Activated T-cell treated with anti-CD3 and anti-CD28 coated beads, Interleukin-2, amount 50 U/mL, for 72 hours (primary cell): ENCODE results near the gene ERG28. TPM values are rescaled to one million over a fixed set of nuclear protein-coding genes. Genes with fewer than 3 reads are reported as not detected.

Experiments
- ATAC-seq, 2 donors: fragments of 150-1000 bp; cut with Tn5 transposase; replicated peaks in 1 of 2; 2 replicates each; pipeline ENCODE4 v1.10.0; 2021; ENCODE audit warnings: moderate library complexity in 2 of 2, mild to moderate bottlenecking in 1 of 2
- DNase-seq, 2 donors: peaks; one replicate each; pipeline ENCODE4 v3.0.0; 2021 to 2022; ENCODE audit warnings: mixed read lengths in 1 of 2
- H3K27ac Mint-ChIP-seq: one replicate; pipeline ENCODE4 v1.8.0; 2022; ENCODE audit warnings: mild to moderate bottlenecking, moderate library complexity, mixed read lengths
- H3K27me3 Mint-ChIP-seq: one replicate; pipeline ENCODE4 v1.8.0; 2022; ENCODE audit warnings: low read depth, mixed read lengths
- H3K36me3 Mint-ChIP-seq, 2 donors: one replicate each; pipeline ENCODE4 v1.8.0; 2022; ENCODE audit warnings: mixed read lengths in 2 of 2, mild to moderate bottlenecking in 1 of 2; ENCODE audit not compliant: insufficient read depth in 2 of 2
- H3K4me1 Mint-ChIP-seq: one replicate; pipeline ENCODE4 v1.8.0; 2022; ENCODE audit warnings: low read depth, mixed read lengths
- H3K4me3 Mint-ChIP-seq, 2 donors: one replicate each; pipeline ENCODE4 v1.8.0; 2022; ENCODE audit warnings: mild to moderate bottlenecking in 2 of 2, mixed read lengths in 2 of 2, moderate library complexity in 2 of 2
- H3K9me3 Mint-ChIP-seq, 2 donors: one replicate each; pipeline ENCODE4 v1.8.0; 2022; ENCODE audit warnings: mixed read lengths in 2 of 2
- total RNA-seq, 2 donors: library from RNA; stranded (reverse); gene quantifications; one replicate each; pipeline ENCODE4 v1.2.3, GENCODE V29; 2022

The ERG28 gene
- total RNA-seq, 2 donors from 2014 or later, result 14.5 to 15.5 TPM

DNA sequence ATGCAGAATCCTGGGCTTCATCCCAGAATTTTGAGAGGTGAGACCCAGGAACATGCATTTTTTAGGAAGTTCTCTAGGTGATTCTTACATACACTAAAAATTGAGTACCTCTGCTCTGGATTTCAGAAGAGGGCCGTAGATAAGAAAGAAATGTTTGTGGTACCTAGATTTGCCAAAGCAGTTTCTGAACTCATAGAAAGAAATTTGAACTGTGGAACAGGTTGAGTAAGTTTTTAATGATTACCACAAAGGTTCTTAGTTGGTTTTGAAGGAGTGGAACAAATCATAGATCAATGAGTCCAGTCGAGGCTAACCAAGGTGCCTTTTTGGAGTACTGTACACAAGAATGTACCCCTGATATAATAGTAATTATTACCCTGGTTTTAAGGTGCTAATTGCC, 25.2 kb upstream of the ERG28 start:
- H3K27me3 Mint-ChIP-seq, result no peaks in the 10 kb centered on the region
- peaks cover 3 to 6% of the 10 kb centered on the region in 2 donors for H3K36me3 Mint-ChIP-seq
- no peaks in the 10 kb centered on the region for H3K9me3 Mint-ChIP-seq
- ATAC-seq, result no peak
- DNase-seq, result no peak
- no peak overlapping the region for H3K4me3 Mint-ChIP-seq
- no peak overlapping the region for H3K27ac Mint-ChIP-seq
- H3K4me1 Mint-ChIP-seq, result peaks cover 13% of the 10 kb centered on the region

DNA sequence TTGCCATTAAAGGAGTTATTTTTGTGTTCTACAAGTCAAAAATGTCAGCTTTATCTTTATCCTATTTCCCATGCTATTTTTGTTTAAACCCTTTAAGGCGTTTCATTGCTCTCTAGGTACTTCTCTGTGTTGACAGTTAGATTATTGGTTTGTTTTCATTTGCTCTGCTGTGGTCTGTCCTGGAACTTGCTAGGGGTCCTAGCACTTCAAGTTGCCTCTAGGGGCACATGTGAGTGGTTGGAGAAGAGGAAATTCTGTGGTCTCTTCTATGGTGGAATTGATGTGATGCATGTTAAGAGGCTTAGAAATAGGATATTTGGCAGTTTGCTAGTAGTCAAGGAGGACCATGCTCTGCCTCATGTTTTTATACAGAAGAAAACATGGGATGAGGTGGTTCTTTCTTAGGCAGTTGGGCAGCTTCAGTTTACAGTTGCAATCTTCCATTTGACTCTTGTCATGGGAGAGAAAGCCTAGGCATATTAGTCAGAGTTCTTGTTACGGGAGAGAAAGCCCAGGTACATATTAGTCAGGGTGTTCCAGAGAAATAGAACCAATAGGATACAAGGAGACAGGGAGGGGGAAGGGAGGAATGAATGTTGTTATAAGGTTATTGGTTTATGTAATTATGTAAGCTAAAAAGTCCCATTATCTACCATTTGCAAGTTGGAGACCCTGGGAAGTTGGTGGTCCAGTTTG, 14.7 kb upstream of the ERG28 start:
- Mint-ChIP-seq H3K36me3 (peaks cover 2 to 16% of the 10 kb centered on the region in 2 donors), H3K4me3 (no peak overlapping the region), H3K9me3 (peaks cover 2% of the 10 kb centered on the region in 2 donors), H3K27me3 (no peaks in the 10 kb centered on the region), H3K27ac (no peak overlapping the region), H3K4me1 (peaks cover 24% of the 10 kb centered on the region)
- DNase-seq (no peak), ATAC-seq (no peak)

DNA sequence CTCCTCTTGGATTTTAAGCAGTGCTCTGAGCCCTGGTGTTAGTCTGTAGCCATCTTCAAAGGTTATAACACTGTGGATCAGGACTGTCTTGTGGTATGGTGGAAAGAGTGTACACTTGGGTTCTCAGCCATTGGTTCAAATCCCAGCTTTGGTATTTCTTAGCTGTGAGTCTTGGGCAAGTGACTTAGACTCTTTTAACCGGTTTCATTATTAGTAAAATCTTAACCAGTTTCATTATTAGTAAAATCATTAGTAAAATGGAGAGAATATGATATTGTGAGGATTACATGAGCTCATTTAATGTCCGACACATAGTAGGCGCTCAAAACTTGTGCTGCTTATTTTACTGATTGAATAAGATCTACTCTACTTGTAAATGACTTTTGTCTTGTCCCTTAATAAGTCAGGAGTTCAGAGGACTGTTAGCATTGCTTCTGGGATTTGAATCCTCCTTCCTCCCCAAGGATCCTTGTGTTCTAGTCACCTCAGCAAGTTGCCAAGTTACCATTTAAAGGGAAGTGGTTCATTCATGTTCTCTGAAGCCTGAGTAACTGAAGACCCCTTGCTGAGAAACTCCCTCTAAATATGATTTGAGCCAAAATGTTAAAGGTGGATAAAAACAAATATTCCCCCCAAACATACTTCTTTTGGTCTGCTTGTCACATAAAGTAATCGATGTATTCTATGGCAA, 12.8 kb upstream of the ERG28 start:
- Mint-ChIP-seq H3K27me3 (no peaks in the 10 kb centered on the region), H3K36me3 (peaks cover 2 to 26% of the 10 kb centered on the region in 2 donors), H3K4me3 (peak overlapping the region; percentile 1 to 53), H3K9me3 (peaks cover 2% of the 10 kb centered on the region in 2 donors), H3K27ac (peak overlapping the region; percentile 69), H3K4me1 (peaks cover 24% of the 10 kb centered on the region)
- DNase-seq (no peak), ATAC-seq (peak; percentile 92)

DNA sequence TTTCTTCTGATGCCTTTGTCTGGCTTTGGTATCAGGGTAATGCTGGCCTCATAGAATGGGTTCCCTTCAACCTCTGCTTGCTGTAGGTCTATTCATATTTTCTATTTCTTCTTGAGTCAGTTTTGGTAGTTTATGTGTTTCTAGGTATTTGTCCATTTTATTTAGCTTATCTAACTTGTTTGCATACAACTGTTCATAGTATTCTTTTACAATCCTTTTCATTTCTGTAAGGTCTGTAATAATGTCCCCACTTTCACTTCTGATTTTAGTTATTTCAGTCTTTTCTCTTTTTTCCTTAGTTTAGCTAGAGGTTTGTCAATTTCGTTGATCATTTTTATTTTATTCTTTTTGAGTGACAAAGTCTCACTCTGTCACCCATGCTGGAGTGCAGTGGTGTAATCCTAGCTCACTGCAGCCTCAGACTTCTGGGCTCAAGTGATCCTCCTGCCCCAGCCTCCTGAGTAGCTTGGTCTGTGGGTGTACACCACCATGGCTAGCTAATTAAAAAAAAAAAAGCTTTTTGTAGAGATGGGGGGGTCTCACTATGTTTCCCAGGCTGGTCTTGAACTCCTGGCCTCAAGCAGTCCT, 12.0 kb upstream of the ERG28 start:
- Mint-ChIP-seq H3K27me3 (no peaks in the 10 kb centered on the region), H3K4me3 (peak overlapping the region in 1 of 2 donors; percentile 12), H3K36me3 (peaks cover 2 to 25% of the 10 kb centered on the region in 2 donors), H3K27ac (no peak overlapping the region), H3K4me1 (peaks cover 24% of the 10 kb centered on the region), H3K9me3 (peaks cover 2% of the 10 kb centered on the region in 2 donors)
- ATAC-seq, result peak in 1 of 2 donors; percentile 51
- no peak for DNase-seq

DNA sequence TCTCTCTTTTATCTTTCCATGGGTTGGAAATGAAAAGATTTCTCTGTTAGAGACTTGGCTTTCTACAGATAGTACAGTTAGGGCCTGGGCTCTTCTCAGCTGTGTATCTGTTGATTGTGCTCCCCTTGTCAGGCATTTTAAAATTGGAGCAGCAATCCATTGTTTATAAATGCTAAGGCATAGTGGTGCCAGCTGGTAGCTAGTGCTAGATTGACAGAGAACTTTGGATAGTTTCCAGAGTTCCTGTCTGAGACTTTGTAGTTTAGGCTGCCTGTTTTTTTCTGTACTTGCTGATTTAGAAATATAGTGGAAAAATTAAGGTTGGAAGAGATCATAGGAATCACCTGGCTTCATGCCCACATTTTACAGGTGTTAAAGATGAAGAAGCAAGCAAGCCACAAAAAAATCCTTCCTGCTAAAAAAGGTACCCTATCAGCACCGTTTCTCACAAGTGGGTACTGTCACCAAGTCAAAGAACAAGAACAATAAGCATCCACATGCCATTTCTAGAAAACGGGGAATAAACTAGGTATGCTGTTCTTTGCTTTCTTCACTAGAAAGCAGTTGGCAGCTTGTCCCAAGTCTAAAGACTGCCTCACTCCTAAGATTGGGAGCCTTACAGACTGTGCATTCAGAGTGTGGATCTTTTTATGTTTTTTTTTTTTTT, 6.6 kb upstream of the ERG28 start:
- Mint-ChIP-seq H3K36me3 (peaks cover 0 to 18% of the 10 kb centered on the region in 2 donors), H3K4me3 (no peak overlapping the region), H3K9me3 (no peaks in the 10 kb centered on the region), H3K27me3 (no peaks in the 10 kb centered on the region), H3K27ac (no peak overlapping the region), H3K4me1 (peaks cover 12% of the 10 kb centered on the region)
- DNase-seq (no peak), ATAC-seq (no peak)

DNA sequence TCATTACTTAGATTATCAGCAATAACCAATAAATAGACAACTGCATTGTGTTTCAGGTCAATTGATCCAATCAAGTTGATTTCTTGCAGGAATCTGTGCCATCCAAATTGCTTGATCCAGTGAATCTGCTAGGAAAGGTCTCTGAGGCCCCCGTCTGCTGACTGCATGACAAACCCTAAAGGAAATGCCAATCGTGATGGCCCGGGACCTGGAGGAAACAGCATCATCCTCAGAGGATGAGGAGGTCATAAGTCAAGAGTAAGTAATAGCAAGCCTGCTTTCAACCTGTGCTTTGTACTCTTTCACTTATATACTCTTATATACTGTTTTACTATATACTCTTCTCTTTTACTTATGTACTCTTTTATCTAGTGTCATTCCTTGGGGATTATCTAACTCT, 2.3 kb upstream of the ERG28 start:
- H3K9me3 Mint-ChIP-seq, result no peaks in the 10 kb centered on the region
- H3K4me3 Mint-ChIP-seq, result peak overlapping the region in 1 of 2 donors; percentile 56
- no peaks in the 10 kb centered on the region for H3K27me3 Mint-ChIP-seq
- H3K36me3 Mint-ChIP-seq, result no peaks in the 10 kb centered on the region
- DNase-seq (no peak), ATAC-seq (no peak)
- H3K4me1 Mint-ChIP-seq, result peaks cover 20% of the 10 kb centered on the region
- H3K27ac Mint-ChIP-seq, result no peak overlapping the region

DNA sequence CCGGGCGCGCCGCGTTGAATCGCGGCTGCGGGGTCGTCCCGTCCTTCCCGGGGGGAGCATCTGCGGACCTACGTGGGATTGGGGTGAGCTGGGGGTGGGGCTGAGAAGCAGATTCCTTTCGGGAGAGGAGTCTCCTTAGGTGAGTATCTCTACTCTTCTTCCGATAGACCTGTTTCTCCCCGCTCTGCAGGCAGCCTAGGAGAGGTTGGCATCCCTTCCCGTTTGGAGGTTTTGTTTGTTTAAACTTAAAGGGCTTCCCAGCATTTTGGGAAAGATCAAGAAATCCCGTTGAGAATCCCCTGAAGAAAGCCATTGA, 781 bp upstream of the ERG28 start:
- H3K27ac Mint-ChIP-seq, result peak overlapping the region; percentile 98
- no peaks in the 10 kb centered on the region for H3K36me3 Mint-ChIP-seq

DNA sequence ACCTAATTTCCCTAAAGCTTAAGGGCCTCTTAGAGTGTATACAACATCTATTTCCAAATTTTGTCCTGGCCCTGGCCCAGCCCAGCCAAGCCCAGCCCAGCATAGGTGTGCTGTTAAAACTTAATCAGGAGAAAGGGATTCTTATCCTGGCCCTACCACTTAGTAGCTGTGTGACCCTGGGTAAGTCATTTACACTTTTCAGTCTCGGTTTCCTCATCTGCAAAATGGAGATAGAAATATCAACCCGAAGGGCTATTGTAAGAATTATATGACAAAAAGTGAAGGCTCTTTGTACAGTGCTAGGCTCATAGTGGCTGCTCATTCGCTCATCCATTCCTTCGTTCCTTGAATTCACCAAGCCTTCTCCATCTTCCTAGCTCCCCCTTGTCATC, 442 bp downstream of the ERG28 start:
- H3K27me3 Mint-ChIP-seq, result no peaks in the 10 kb centered on the region
- DNase-seq, result no peak
- H3K4me1 Mint-ChIP-seq, result peaks cover 20% of the 10 kb centered on the region
- peak overlapping the region; percentile 98 for H3K27ac Mint-ChIP-seq
- H3K36me3 Mint-ChIP-seq, result no peaks in the 10 kb centered on the region
- no peaks in the 10 kb centered on the region for H3K9me3 Mint-ChIP-seq
- ATAC-seq, result no peak
- H3K4me3 Mint-ChIP-seq, result peak overlapping the region; percentile 96 to 100

More for the DNA sequence above, 781 bp upstream of the ERG28 start:
- Mint-ChIP-seq H3K4me1 (peaks cover 20% of the 10 kb centered on the region), H3K27me3 (no peaks in the 10 kb centered on the region), H3K4me3 (peak overlapping the region; percentile 96 to 100), H3K9me3 (no peaks in the 10 kb centered on the region)
- DNase-seq (no peak), ATAC-seq (no peak)

DNA sequence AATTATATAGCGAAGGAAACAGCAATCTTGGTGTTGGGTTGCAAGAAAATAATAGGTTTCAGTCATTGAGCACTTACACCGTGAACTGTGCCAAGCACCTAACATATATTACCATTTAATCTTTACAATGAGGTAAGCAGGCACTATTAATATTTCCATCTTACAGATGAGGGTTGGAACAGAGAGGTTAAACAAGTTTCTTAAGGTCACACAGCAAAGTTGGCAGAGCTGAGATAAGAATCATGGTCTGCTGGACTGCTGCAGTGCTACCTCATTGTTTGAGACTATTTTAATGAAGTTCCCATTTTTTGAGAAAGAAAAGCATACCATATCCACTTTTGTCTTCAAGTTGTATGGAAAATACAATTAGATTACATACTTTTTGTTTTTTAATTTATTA, 1.7 kb downstream of the ERG28 start:
- no peaks in the 10 kb centered on the region for H3K9me3 Mint-ChIP-seq
- no peaks in the 10 kb centered on the region for H3K36me3 Mint-ChIP-seq
- no peaks in the 10 kb centered on the region for H3K27me3 Mint-ChIP-seq
- no peak for DNase-seq
- ATAC-seq, result no peak
- no peak overlapping the region for H3K4me3 Mint-ChIP-seq
- peaks cover 24% of the 10 kb centered on the region for H3K4me1 Mint-ChIP-seq
- peak overlapping the region; percentile 15 for H3K27ac Mint-ChIP-seq

DNA sequence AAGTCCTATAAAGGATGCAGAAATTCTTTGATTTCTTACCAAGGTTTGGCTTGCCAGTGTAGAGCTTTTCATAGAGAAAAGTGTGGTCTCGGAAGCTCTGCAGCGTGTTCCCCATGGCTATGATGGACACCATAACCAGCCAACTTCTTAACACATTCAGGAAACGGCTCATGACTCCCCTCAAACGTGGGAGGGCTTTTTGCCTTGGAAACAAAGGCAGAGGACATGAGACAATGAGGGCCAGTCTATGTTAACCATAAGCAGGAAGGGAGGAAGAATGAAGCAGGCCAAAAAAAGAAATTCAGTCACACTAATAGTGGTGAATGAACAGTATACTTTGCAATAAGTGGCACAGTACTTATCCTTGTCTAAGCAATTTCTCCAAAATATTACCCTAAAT, 3.3 kb downstream of the ERG28 start:
- Mint-ChIP-seq H3K27me3 (no peaks in the 10 kb centered on the region), H3K27ac (no peak overlapping the region), H3K36me3 (peaks cover 2% of the 10 kb centered on the region in 2 donors), H3K4me1 (peaks cover 25% of the 10 kb centered on the region), H3K9me3 (no peaks in the 10 kb centered on the region), H3K4me3 (no peak overlapping the region)
- ATAC-seq (no peak), DNase-seq (no peak)

DNA sequence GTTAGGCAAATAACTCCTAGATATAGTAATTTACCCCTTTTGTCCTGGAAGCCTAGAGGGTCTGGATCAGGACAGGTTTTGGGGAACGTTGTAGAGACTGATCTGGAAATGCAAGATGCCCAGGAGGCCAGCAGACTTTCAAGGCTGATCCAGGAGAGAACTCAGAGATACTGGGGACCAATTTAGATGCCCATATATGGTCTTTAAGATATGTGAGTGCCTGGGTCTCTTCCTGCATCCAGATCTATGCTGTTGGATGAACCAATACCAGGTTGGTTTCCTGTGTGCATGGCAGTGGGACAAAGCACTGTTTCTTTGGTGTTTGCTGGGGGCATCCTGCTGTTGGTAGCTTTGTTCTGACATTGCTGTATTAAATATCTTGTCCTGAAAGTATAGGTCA, 5.4 kb downstream of the ERG28 start:
- H3K4me1 Mint-ChIP-seq, result peaks cover 19% of the 10 kb centered on the region
- no peak overlapping the region for H3K4me3 Mint-ChIP-seq
- H3K9me3 Mint-ChIP-seq, result no peaks in the 10 kb centered on the region
- no peaks in the 10 kb centered on the region for H3K27me3 Mint-ChIP-seq
- no peak for DNase-seq
- H3K27ac Mint-ChIP-seq, result no peak overlapping the region
- no peak for ATAC-seq
- H3K36me3 Mint-ChIP-seq, result peaks cover 5 to 7% of the 10 kb centered on the region in 2 donors

DNA sequence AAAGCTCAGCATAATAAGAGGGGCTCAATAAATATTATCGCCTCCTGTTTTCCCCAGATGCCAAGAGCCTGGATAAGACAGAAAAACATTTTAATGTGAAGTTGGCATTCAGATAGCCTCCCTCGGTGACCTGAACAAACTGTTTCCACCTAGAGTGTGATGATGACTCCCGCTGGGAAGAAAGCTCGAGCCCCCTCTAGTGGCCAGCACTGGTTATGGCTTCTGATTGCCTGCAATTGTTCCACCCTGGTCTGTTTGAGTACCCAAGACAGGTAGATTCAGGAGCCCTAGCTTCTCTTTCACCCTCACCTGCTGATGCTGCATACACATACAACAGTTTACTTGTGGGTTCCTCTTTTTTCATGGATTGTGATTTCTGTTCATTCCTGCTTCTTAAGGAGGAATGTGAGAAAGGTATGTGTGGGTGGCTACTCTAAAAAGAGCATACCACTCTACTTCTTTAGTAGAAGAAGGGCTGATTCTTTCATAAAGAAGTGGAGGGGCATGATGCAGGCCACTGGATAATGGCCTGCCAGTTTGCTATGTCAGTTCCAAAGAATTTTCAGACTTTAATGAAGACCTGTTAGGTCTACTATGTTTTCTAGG, 6.4 kb downstream of the ERG28 start:
- no peaks in the 10 kb centered on the region for H3K9me3 Mint-ChIP-seq
- ATAC-seq (peak; percentile 90 to 91), DNase-seq (peak; percentile 76 to 87)
- H3K4me1 Mint-ChIP-seq, result peaks cover 13% of the 10 kb centered on the region
- peaks cover 9% of the 10 kb centered on the region in 2 donors for H3K36me3 Mint-ChIP-seq
- no peak overlapping the region for H3K4me3 Mint-ChIP-seq
- no peak overlapping the region for H3K27ac Mint-ChIP-seq
- H3K27me3 Mint-ChIP-seq, result no peaks in the 10 kb centered on the region

DNA sequence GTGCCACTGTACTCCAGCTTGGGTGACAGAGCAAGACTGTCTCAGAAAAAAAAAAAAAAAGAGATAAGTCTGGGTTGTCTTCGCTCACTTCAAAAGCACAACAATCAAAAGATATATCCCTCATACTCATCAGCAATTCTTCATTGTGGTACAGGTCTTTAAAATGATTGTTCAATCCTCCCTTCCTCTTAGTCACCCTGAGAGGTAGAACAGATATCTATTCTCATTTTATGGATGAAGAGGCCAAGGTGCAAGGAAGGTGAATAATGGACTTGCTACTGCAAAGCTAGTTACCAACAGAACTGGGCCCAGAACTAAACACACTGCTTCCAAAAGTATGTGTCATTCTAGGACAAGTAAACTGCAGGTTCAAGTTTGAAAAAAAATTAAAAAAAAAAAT, 7.1 kb downstream of the ERG28 start:
- no peak for DNase-seq
- Mint-ChIP-seq H3K27ac (peak overlapping the region; percentile 53), H3K4me3 (no peak overlapping the region), H3K27me3 (no peaks in the 10 kb centered on the region), H3K36me3 (peaks cover 9% of the 10 kb centered on the region in 2 donors), H3K9me3 (no peaks in the 10 kb centered on the region), H3K4me1 (peaks cover 13% of the 10 kb centered on the region)
- peak in 1 of 2 donors; percentile 51 for ATAC-seq
